ENCODE results near the gene SNAPC1. TPM values are rescaled to one million over a fixed set of nuclear protein-coding genes. Genes with fewer than 3 reads are reported as not detected.

The SNAPC1 gene
- total RNA-seq, 1 experiment from 2014 or later, result 6.8 TPM

GRCh38 chr14:61716956-61717355 lies 45.3 kb upstream of the SNAPC1 start:
- no peak overlapping the region for H3K4me3 Mint-ChIP-seq
- Histone ChIP-seq H2BK20ac (ENCODE audit: low read depth, low read length, poor library complexity, severe bottlenecking) (no peak overlapping the region), H2BK12ac (ENCODE audit: insufficient read length, low read depth, low read length) (no peak overlapping the region), H3K23ac (ENCODE audit: insufficient read length, low read depth, low read length) (no peak overlapping the region), H3K18ac (ENCODE audit: insufficient read length, low read depth, low read length) (no peak overlapping the region), H4K91ac (ENCODE audit: insufficient read length, low read depth, low read length) (no peak overlapping the region), H3K4ac (ENCODE audit: low read depth, low read length) (no peak overlapping the region), H2BK15ac (ENCODE audit: low read depth, low read length) (no peak overlapping the region), H3K4me2 (ENCODE audit: insufficient read depth, insufficient read length, low read length) (no peak overlapping the region), H3K27ac (ENCODE audit: insufficient read length, low read depth, low read length) (no peak overlapping the region), H3K79me1 (ENCODE audit: insufficient read depth, low read depth, low read length, poor library complexity, severe bottlenecking) (peaks cover 3% of the 10 kb centered on the region), H2AFZ (ENCODE audit: low read length) (no peak overlapping the region), H2BK5ac (ENCODE audit: insufficient read length, low read length) (no peak overlapping the region), H4K20me1 (ENCODE audit: control insufficient read depth, insufficient read depth, insufficient read length) (no peaks in the 10 kb centered on the region), H3K9me3 (ENCODE audit: control insufficient read depth, low read depth, low read length) (no peaks in the 10 kb centered on the region), H4K5ac (ENCODE audit: insufficient read length, low read depth, low read length) (no peak overlapping the region), H4K8ac (replicated peaks; ENCODE audit: insufficient read length, low read depth, low read length) (no peak overlapping the region), H3K56ac (ENCODE audit: insufficient read length, low read depth, low read length) (no peak overlapping the region), H3K14ac (ENCODE audit: insufficient read depth, low read length) (no peak overlapping the region), H2AK5ac (ENCODE audit: insufficient read length, low read length) (no peak overlapping the region), H3T11ph (ENCODE audit: low read length) (no peak overlapping the region), H3K9ac (ENCODE audit: extremely low read depth, insufficient read length, low read length) (no peak overlapping the region), H3K27me3 (ENCODE audit: insufficient read depth, low read length) (no peaks in the 10 kb centered on the region), H3K23me2 (ENCODE audit: insufficient read length, low read depth, low read length, poor library complexity, severe bottlenecking) (no peaks in the 10 kb centered on the region), H3K4me1 (ENCODE audit: insufficient read depth, low read length) (peaks cover 6% of the 10 kb centered on the region; the same call in 1 of the 2 replicates), H3K79me2 (ENCODE audit: insufficient read depth, low read length) (peaks cover 71% of the 10 kb centered on the region), H2BK120ac (ENCODE audit: low read depth, low read length, poor library complexity, severe bottlenecking) (no peak overlapping the region)
- peaks cover 4 to 19% (median 14%) of the 10 kb centered on the region in 3 experiments; a peak in 6 of 7 replicates for H3K36me3 Mint-ChIP-seq (ENCODE audit: insufficient read depth in 1 of 3, low read depth in 3 of 3)
- H3K27ac Mint-ChIP-seq, result no peak overlapping the region; a peak in 1 of 7 replicates
- no peak for DNase-seq
- no CpG with 5 or more reads among the region's 1 CpG for WGBS (ENCODE audit: extremely low coverage, insufficient read length, low lambda C conversion rate)
- no peaks in the 10 kb centered on the region for H3K27me3 Mint-ChIP-seq (ENCODE audit: low read depth)
- peaks cover 68 to 72% of the 10 kb centered on the region in 2 experiments for H3K4me1 Mint-ChIP-seq
- no peak for TF ChIP-seq CTCF (conservative IDR thresholded peaks at IDR 0.05)
- no peaks in the 10 kb centered on the region for H3K9me3 Mint-ChIP-seq

All from H9 (cell line).